OCI-M2 (cell line): Measurements from ENCODE around the gene UGP2.
"Not testable (repeated sequence)": the region's sequence is repeated elsewhere in the genome, so short reads cannot be mapped to it uniquely, and the experiment has no call there.

ENCODE experiments used
- DNase-seq: peaks from one replicate; lab custom pipeline; 2025; ENCODE audit not compliant: unreplicated experiment; lab: John Stamatoyannopoulos, UW

The UGP2 gene

DNA sequence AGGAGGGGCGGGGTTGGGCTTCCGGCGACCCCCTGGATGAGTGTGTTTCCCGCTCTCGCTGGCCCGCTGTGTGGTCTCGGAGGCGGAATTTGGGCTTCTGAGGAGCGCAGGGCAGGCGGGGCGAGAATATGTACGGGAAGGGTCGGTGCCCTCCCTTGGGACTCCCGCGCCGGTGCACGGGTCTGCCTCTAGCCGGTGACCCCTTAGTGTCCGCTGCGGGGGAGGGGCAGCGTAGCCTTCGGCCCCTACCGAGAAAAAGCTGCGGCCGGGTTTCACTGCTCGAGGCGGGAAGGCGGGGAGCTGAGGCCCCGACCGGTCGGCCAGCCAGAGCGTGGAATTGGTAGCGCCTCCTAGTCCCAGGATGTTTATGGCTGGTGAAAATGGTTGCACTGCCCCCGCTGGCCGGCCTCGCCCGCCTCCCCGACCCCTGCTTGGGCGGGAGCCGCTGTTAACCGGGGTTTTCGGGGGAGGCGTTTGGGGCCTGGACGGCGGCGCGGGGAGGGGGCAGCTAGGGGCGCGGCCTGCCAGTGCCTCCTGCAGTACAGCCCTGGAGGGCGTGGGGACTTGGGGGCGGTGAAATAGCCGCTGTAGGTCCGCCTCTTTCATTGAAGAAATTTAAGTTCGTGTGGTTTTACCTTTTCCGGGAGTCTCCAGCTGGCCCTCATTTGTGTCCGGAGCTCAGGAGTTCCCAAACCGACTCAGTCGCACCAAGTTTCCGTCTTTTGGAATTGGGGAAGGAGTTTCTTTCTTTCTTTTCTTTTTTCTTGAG lies at the start of gene UGP2:
UGP2 (plus strand) TSS at position 643 of the 769 bp plus-strand sequence. CDS start 290 bp downstream, outside the sequence.
- DNase-seq: peak; percentile 43

DNA sequence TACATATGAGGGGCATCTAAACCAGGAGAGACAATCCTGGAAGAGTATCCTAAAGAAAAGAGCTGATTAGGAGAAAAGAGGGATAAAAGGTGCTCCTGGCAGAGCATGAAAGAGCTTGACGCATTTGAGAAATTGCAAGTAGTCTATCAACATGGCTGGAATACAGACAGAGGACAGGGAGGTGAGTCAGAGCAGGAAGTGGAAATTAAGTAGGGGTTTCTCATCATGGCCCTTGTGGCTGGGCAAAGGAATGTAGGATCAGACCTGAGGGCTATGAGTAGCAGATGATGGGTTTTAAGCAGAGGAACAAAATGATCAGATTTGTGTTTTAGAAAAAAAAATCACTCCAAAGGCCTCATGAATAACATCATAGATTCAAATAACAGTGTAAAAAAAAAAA lies 49.2 kb upstream of the UGP2 start:
- no peak for DNase-seq

DNA sequence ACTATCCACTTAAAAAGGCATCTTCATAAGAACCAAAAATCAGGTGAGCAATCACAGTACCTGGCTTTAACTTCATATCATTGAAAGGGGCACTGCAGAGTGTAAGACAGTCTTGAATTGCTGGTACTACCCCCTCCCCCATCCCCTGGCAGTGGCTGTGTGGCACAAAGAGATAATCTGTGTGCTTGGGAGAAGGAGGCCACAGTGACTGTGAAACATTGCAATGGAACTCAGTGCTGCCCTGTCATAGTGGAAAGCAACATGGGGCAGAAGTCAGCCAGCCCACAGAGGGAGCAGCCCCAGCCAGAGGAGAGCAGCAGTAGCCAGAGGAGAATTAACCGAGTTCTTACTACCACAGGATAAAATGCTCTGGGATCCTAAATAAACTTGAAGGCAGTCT lies 45.3 kb upstream of the UGP2 start:
- no peak for DNase-seq

- no peak for DNase-seq
Measured at GRCh38 chr2:63796796-63797195, 44.9 kb upstream of the UGP2 start.

- no peak for DNase-seq
Measured at GRCh38 chr2:63801455-63801854, 40.2 kb upstream of the UGP2 start.

- no peak for DNase-seq
Measured at GRCh38 chr2:63805412-63805811, 36.3 kb upstream of the UGP2 start.

GRCh38 chr2:63808036-63808435 lies 33.7 kb upstream of the UGP2 start:
- DNase-seq: not testable (repeated sequence)

GRCh38 chr2:63808911-63809310 lies 32.8 kb upstream of the UGP2 start:
- not testable (repeated sequence) for DNase-seq

GRCh38 chr2:63811063-63811462 lies 30.6 kb upstream of the UGP2 start:
- DNase-seq: no peak

- DNase-seq: not testable (repeated sequence)
Measured at GRCh38 chr2:63811870-63812269, 29.8 kb upstream of the UGP2 start.

DNA sequence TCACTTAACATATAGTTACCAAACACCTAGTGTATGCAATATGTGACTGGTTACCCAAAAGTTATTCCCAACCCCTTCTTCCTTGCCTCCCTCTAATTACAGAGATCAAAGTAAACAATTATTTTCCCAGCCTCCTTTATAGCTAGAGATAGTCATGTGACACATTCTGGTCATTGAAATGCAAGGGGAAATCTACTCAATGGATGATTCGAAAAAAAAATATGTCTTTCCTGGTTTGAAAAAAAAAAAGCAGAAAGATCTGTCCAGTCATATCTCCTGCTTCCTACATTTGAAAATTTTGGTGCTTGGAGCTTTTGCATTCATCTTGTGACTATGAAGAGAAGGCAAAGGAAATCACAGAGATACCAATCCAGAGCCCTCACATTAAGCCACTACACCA lies 27.6 kb upstream of the UGP2 start:
- DNase-seq: no peak

DNA sequence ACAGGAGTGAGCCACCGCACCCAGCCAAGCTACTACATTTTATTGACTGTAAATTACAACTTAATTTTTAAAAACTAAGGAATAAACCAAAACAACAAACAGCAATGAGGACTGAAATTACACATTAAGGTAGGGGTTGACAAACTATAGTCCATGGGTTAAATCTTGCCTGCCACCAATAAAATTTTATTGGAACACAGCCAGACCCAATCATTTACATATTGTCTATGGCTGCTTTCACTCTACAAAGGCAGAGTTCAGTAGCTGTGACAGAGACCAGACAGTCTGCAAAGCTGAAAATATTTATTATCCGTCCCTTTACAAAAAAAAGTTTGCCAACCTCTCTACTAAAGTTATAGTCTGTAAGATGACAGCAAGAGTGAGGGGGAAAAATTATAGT lies 24.3 kb upstream of the UGP2 start:
- no peak for DNase-seq

GRCh38 chr2:63818271-63818670 lies 23.4 kb upstream of the UGP2 start:
- DNase-seq: no peak

GRCh38 chr2:63819256-63819655 lies 22.4 kb upstream of the UGP2 start:
- no peak for DNase-seq

- no peak for DNase-seq
Measured at GRCh38 chr2:63819765-63820717, 21.7 kb upstream of the UGP2 start.

DNA sequence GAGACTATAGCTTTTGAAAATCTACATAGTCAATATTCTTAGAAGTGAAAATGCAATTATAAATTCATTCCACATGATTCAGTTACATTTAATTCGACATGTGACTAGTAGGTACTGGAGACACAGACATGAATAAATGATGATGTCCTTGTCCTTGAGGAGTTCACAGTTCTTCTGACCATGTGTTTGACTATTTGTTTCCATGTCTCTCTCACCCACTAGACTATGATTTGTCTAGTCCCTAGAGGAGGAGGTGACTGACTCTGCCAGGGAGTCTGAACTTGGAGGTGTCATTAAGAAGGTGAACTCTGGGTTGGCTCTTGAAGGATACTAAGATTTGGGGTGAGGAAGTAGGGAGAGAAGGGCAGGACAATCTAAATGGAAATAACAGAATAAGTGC lies 20.7 kb upstream of the UGP2 start:
- no peak for DNase-seq

DNA sequence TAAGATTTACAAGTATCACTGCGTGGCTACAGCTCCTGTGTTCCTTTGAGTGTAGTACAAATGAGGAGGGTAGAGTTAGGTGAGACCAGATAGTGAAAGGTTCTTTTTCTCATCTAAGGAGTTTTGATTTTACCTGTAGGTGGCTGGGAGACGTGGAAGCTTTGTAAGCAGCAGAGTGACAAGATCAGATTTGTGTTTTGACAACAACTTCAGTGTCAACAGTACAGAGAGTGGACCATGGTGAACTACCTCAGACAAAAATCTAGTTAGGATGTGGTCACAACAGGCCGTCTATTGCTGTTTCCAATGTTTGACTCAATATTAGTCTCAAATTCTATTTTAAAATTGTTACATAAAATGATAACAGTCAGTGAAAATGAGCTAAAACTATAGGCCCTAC lies 20.3 kb upstream of the UGP2 start:
- no peak for DNase-seq

DNA sequence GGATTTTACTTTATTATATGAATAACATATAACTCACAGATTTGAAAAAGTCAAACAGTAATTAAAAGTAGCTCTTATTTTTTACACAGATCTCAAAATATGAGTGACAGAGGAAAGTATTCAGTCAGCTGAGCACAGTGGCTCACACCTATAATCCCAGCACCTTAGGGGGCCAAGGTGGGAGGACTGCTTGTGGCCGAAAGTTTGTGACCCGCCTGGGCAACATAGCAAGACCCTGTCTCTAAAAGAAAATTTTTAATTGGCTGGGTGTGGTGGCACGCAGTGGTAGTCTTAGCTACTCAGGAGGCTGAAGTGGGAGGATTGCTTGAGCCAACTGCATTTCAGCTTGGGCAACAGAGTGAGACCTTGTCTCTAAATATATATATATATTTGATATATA lies 19.2 kb upstream of the UGP2 start:
- no peak for DNase-seq

- no peak for DNase-seq
Measured at GRCh38 chr2:63827749-63828148, 13.9 kb upstream of the UGP2 start.

- DNase-seq: no peak
Measured at GRCh38 chr2:63831176-63831575, 10.5 kb upstream of the UGP2 start.

DNA sequence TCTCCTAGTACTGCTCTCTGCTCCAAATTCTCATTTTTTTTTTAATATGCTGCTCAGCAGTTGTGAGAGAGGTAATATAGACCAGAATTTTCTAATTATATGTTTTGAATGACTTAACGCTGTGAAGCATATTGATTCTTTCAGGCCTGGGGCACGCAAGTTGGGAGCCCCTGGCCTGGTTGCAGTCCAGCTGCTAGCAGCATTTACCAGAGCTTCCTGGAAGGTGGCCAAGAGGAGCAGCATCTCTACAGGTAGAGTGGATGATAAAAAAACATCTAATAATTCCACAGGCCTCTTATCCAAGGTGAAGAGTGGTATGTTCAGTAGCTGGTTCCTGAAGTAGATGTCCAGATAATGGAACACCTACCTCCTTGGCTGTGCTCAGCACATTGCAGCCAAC lies 7.3 kb upstream of the UGP2 start:
- no peak for DNase-seq

DNA sequence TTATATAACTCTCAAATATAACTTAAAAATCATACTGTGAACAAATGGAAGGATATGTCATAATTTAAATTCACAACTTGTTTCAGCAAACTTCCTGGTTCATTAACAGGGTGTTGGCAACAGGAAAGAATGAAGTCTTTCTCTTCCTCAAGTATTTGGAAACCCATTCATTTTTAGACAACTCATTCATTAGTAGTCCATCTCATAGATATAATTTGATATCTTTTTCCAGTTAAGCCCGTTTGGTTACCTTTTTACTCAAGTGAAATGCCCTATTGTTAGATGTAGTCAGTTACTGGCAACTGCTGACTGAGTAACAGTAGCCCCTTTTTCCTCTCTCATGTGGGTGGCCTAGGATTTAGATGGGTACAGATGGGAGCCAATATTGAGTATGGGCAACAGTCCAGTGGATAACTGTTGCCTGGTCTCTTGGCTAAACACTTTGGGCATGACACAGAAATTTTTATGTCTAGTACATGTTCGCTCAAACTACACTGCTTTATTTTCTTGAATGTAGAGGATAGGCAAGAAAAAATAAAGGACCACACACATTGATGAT lies 4.6 kb upstream of the UGP2 start:
- no peak for DNase-seq
